Ectodermal cell (in vitro differentiated cells): ENCODE data around the gene TPP2.

Experiments
- H3K27ac ChIP-seq: 2 replicates; pipeline ENCODE4 v1.7.0; 2013; ENCODE audit warnings: mild to moderate bottlenecking, low read depth, low read length; ENCODE audit not compliant: insufficient read depth, poor library complexity, severe bottlenecking
- H3K27me3 ChIP-seq: 2 replicates; pipeline ENCODE4 v1.7.0; 2013; ENCODE audit warnings: mild to moderate bottlenecking, low read length; ENCODE audit not compliant: insufficient read depth, control insufficient read depth, poor library complexity, severe bottlenecking
- H3K36me3 ChIP-seq: one replicate; pipeline ENCODE4 v1.7.0; 2013; ENCODE audit warnings: low read length; ENCODE audit not compliant: control insufficient read depth, insufficient read depth
- H3K4me1 ChIP-seq: one replicate; pipeline ENCODE4 v1.7.0; 2013; ENCODE audit warnings: low read length; ENCODE audit not compliant: control insufficient read depth, insufficient read depth
- H3K4me3 ChIP-seq: 2 replicates; pipeline ENCODE4 v1.7.0; 2013; ENCODE audit warnings: low read depth, low read length, control low read depth; ENCODE audit not compliant: insufficient read depth
- H3K9me3 ChIP-seq: 2 replicates; pipeline ENCODE4 v1.7.0; 2013; ENCODE audit warnings: mild to moderate bottlenecking, low read length, moderate library complexity; ENCODE audit not compliant: control insufficient read depth
- WGBS, 2 experiments: methylation state at CpG; one replicate each; pipeline ENCODE4 v1.1.7; 2013; ENCODE audit warnings: missing lambda C conversion rate in 2 of 2; 5-methylcytosine and 5-hydroxymethylcytosine counted together

The TPP2 gene

GRCh38 chr13:102591988-102592781 lies 4.6 kb upstream of the TPP2 start:
- WGBS, 2 experiments, result 6% methylated on average over 36 of the region's 36 CpGs
- Histone ChIP-seq H3K9me3 (no peaks in the 10 kb centered on the region), H3K36me3 (no peaks in the 10 kb centered on the region), H3K4me3 (peak overlapping the region; percentile 47), H3K27me3 (no peaks in the 10 kb centered on the region), H3K27ac (no peak overlapping the region), H3K4me1 (no peaks in the 10 kb centered on the region)

GRCh38 chr13:102593466-102593865 lies 3.3 kb upstream of the TPP2 start:
- WGBS, 2 experiments, result 100% methylated on average over 1 to 3 of the region's 3 CpGs
- Histone ChIP-seq H3K4me3 (no peak overlapping the region), H3K27me3 (no peaks in the 10 kb centered on the region), H3K27ac (no peak overlapping the region), H3K4me1 (no peaks in the 10 kb centered on the region), H3K36me3 (no peaks in the 10 kb centered on the region), H3K9me3 (no peaks in the 10 kb centered on the region)

GRCh38 chr13:102597029-102597961 lies 509 bp downstream of the TPP2 start:
- Histone ChIP-seq H3K4me3 (peak overlapping the region; percentile 95), H3K4me1 (peaks cover 14% of the 10 kb centered on the region), H3K9me3 (no peaks in the 10 kb centered on the region), H3K27ac (no peak overlapping the region), H3K27me3 (no peaks in the 10 kb centered on the region), H3K36me3 (no peaks in the 10 kb centered on the region)
- 0% methylated on average over 67 of the region's 67 CpGs for WGBS, 2 experiments

- H3K36me3 ChIP-seq, result no peaks in the 10 kb centered on the region
- no peak overlapping the region for H3K27ac ChIP-seq
- H3K4me1 ChIP-seq, result peaks cover 17% of the 10 kb centered on the region
- H3K9me3 ChIP-seq, result no peaks in the 10 kb centered on the region
- 3 to 4% methylated on average over 5 of the region's 6 CpGs for whole genome bisulfite sequencing, 2 experiments
- no peaks in the 10 kb centered on the region for H3K27me3 ChIP-seq
- H3K4me3 ChIP-seq, result peak overlapping the region; percentile 95
Measured at GRCh38 chr13:102598061-102598460, 1.3 kb downstream of the TPP2 start.

- Histone ChIP-seq H3K4me1 (peaks cover 17% of the 10 kb centered on the region), H3K4me3 (no peak overlapping the region), H3K9me3 (no peaks in the 10 kb centered on the region), H3K36me3 (no peaks in the 10 kb centered on the region), H3K27me3 (no peaks in the 10 kb centered on the region), H3K27ac (no peak overlapping the region)
- WGBS, 2 experiments, result 73 to 81% methylated on average over 3 of the region's 3 CpGs
Measured at GRCh38 chr13:102599426-102600012, 2.7 kb downstream of the TPP2 start.

GRCh38 chr13:102606537-102607309 lies 9.9 kb downstream of the TPP2 start:
- Histone ChIP-seq H3K4me3 (no peak overlapping the region), H3K27ac (no peak overlapping the region), H3K36me3 (peaks cover 15% of the 10 kb centered on the region), H3K9me3 (no peaks in the 10 kb centered on the region), H3K4me1 (peaks cover 4% of the 10 kb centered on the region), H3K27me3 (no peaks in the 10 kb centered on the region)
- WGBS, 2 experiments, result 95% methylated on average over 9 of the region's 9 CpGs

- Histone ChIP-seq H3K4me3 (no peak overlapping the region), H3K4me1 (no peaks in the 10 kb centered on the region), H3K27ac (no peak overlapping the region), H3K36me3 (peaks cover 15% of the 10 kb centered on the region), H3K9me3 (no peaks in the 10 kb centered on the region), H3K27me3 (no peaks in the 10 kb centered on the region)
- 81 to 83% methylated on average over 2 of the region's 2 CpGs for WGBS, 2 experiments
Measured at GRCh38 chr13:102608974-102609373, 12.2 kb downstream of the TPP2 start.

- Histone ChIP-seq H3K36me3 (peaks cover 15% of the 10 kb centered on the region), H3K27ac (no peak overlapping the region), H3K9me3 (no peaks in the 10 kb centered on the region), H3K4me3 (no peak overlapping the region), H3K4me1 (no peaks in the 10 kb centered on the region), H3K27me3 (no peaks in the 10 kb centered on the region)
- 83 to 85% methylated on average over 3 of the region's 4 CpGs for WGBS, 2 experiments
Measured at GRCh38 chr13:102609696-102610095, 12.9 kb downstream of the TPP2 start.

GRCh38 chr13:102610296-102610895 lies 13.6 kb downstream of the TPP2 start:
- Histone ChIP-seq H3K27me3 (no peaks in the 10 kb centered on the region), H3K4me3 (no peak overlapping the region), H3K4me1 (no peaks in the 10 kb centered on the region), H3K27ac (no peak overlapping the region), H3K36me3 (peaks cover 10% of the 10 kb centered on the region), H3K9me3 (no peaks in the 10 kb centered on the region)
- WGBS, 2 experiments, result 92 to 93% methylated on average over 8 to 9 of the region's 9 CpGs
